GM12878 (cell line): Measurements from ENCODE around the gene DOK7. TPM values are rescaled to one million over a fixed set of nuclear protein-coding genes. Genes with fewer than 3 reads are reported as not detected.

ENCODE experiments used
- ATAC-seq: fragments of 200-7000 bp; cut with Tn5 transposase; 3 replicates; pipeline ENCODE4 v1.9.1; 2020; ENCODE audit warnings: mild to moderate bottlenecking, moderate library complexity
- BruUV-seq: library from RNA; stranded (reverse); fragments of 400-500 nt; replicated peaks from 2 replicates; lab custom pipeline; 2021; lab: Mats Ljungman, UMichigan
- CTCF ChIA-PET: fragments of 300-600 bp; sonication (Branson Sonifier 250); formaldehyde crosslinking; extraction: SDS; loops from one replicate; lab custom pipeline; 2021; ENCODE audit warnings: inconsistent platforms; lab: Yijun Ruan, JAX
- POLR2A ChIA-PET: fragments of 350-600 bp; formaldehyde crosslinking; extraction: SDS; loops from one replicate; lab custom pipeline; 2021; ENCODE audit warnings: inconsistent platforms; lab: Charles Lee
- RAD21 ChIA-PET: fragments of 300-600 bp; sonication (Branson Sonifier 250); formaldehyde crosslinking; loops from one replicate; lab custom pipeline; 2023; ENCODE audit warnings: antibody characterized with exemption; ENCODE audit not compliant: unreplicated experiment; lab: Charles Lee
- SMC1A ChIA-PET: fragments of 300-600 bp; sonication (Branson Sonifier 250); formaldehyde crosslinking; loops from one replicate; lab custom pipeline; 2023; ENCODE audit not compliant: unreplicated experiment, uncharacterized antibody; lab: Charles Lee
- DNase-seq: peaks from one replicate; pipeline ENCODE4 v3.0.0-alpha.2; 2011; ENCODE audit warnings: low read depth, low spot score
- FAIRE-seq: peaks from 3 replicates; lab custom pipeline; 2011; peaks lifted over from hg19 to GRCh38; lab: Jason Lieb, UNC
- H2AFZ ChIP-seq: 2 replicates; pipeline ENCODE4 v1.6.0; 2011; ENCODE audit warnings: low read depth, low read length, control low read depth; ENCODE audit not compliant: control insufficient read depth
- H3K27ac ChIP-seq: 2 replicates; pipeline ENCODE4 v1.5.1; 2011; ENCODE audit warnings: control low read depth; ENCODE audit not compliant: control insufficient read depth, insufficient read depth
- H3K27me3 ChIP-seq, 2 experiments: replicated peaks in 1 of 2; 2 replicates each; pipeline versions ENCODE4 v1.6.0 to v1.6.1; 2011; ENCODE audit warnings: low read length in 1 of 2; ENCODE audit not compliant: control insufficient read depth in 2 of 2, insufficient read depth in 2 of 2
- H3K36me3 ChIP-seq, 2 experiments: 2 replicates each; pipeline ENCODE4 v1.5.1; 2011; ENCODE audit warnings: low read length in 1 of 2; ENCODE audit not compliant: control insufficient read depth in 2 of 2, insufficient read depth in 2 of 2
- H3K4me1 ChIP-seq: 2 replicates; pipeline ENCODE4 v1.6.1; 2011; ENCODE audit warnings: mild to moderate bottlenecking, low read length, moderate library complexity, mixed read lengths; ENCODE audit not compliant: control insufficient read depth, insufficient read depth
- H3K4me2 ChIP-seq: 2 replicates; pipeline ENCODE4 v1.6.0; 2011; ENCODE audit warnings: control low read depth; ENCODE audit not compliant: control insufficient read depth, insufficient read depth
- H3K4me3 ChIP-seq: fragments of 200-600 bp; sonication (generic); 2 replicates; pipeline ENCODE4 v1.5.1; 2016
- H3K79me2 ChIP-seq: 2 replicates; pipeline ENCODE4 v1.6.0; 2011; ENCODE audit warnings: low read length; ENCODE audit not compliant: control insufficient read depth, insufficient read depth
- H3K9ac ChIP-seq: 2 replicates; pipeline ENCODE4 v1.8.0; 2011; ENCODE audit warnings: low read length, control low read depth, mixed read lengths; ENCODE audit not compliant: control insufficient read depth, insufficient read depth
- H3K9me3 ChIP-seq: replicated peaks from 3 replicates; pipeline ENCODE4 v1.5.1; 2011; ENCODE audit warnings: mild to moderate bottlenecking, low read length; ENCODE audit not compliant: control insufficient read depth, insufficient read depth
- H4K20me1 ChIP-seq: 2 replicates; pipeline ENCODE4 v1.6.0; 2011; ENCODE audit not compliant: control insufficient read depth, insufficient read depth
- ASH2L ChIP-seq: fragments of 300-600, 200-600 bp; sonication (generic); IDR thresholded peaks from 2 replicates; pipeline ENCODE4 v1.6.1; 2017; ENCODE audit warnings: low read depth, mild to moderate bottlenecking, borderline replicate concordance
- CREM ChIP-seq: IDR thresholded peaks from 2 replicates; pipeline ENCODE4 v1.6.1; 2014; ENCODE audit warnings: antibody characterized with exemption, low read depth
- CUX1 ChIP-seq: IDR thresholded peaks from 2 replicates; pipeline ENCODE4 v1.6.1; 2012; ENCODE audit warnings: improper control_type of control experiment, low read depth, low read length; ENCODE audit not compliant: insufficient replicate concordance
- EP300 ChIP-seq, 2 experiments: fragments of 150-350 bp in 1 of 2; IDR thresholded peaks; 2 replicates each; pipeline ENCODE4 v1.6.1; 2011 to 2012; ENCODE audit warnings: low read depth in 2 of 2, low read length in 2 of 2, borderline replicate concordance in 1 of 2, improper control_type of control experiment in 1 of 2, inconsistent platforms in 1 of 2; ENCODE audit not compliant: control insufficient read depth in 1 of 2
- FOXK2 ChIP-seq: fragments of 450-650 bp; IDR thresholded peaks from 2 replicates; pipeline ENCODE4 v1.6.1; 2017; ENCODE audit warnings: mild to moderate bottlenecking, moderate library complexity
- JUND ChIP-seq: IDR thresholded peaks from 2 replicates; pipeline ENCODE4 v1.6.1; 2012; ENCODE audit warnings: low read depth, mild to moderate bottlenecking, low read length, improper control_type of control experiment, moderate library complexity
- KDM1A ChIP-seq: fragments of 200-600 bp; sonication (generic); IDR thresholded peaks from 2 replicates; pipeline ENCODE4 v1.6.1; 2016; ENCODE audit warnings: borderline replicate concordance
- KLF5 ChIP-seq: fragments of 450-650 bp; IDR thresholded peaks from 2 replicates; pipeline ENCODE4 v1.6.1; 2014; ENCODE audit warnings: mild to moderate bottlenecking; ENCODE audit not compliant: partially characterized antibody
- MTA2 ChIP-seq: fragments of 450-650 bp; IDR thresholded peaks from 2 replicates; pipeline ENCODE4 v1.6.1; 2016; ENCODE audit warnings: low read depth, mild to moderate bottlenecking, moderate library complexity
- PAX5 ChIP-seq: IDR thresholded peaks from 2 replicates; pipeline ENCODE4 v1.6.1; 2011; ENCODE audit warnings: low read depth, low read length, borderline replicate concordance
- USF1 ChIP-seq: IDR thresholded peaks from 2 replicates; pipeline ENCODE4 v1.6.1; 2011; ENCODE audit warnings: borderline replicate concordance, low read depth, mild to moderate bottlenecking, moderate library complexity, mixed read lengths, low read length; ENCODE audit not compliant: insufficient read depth; ENCODE audit errors: extremely low read length
- ZSCAN29 ChIP-seq: fragments of 450-650 bp; IDR thresholded peaks from 2 replicates; pipeline ENCODE4 v1.6.1; 2017; ENCODE audit warnings: mild to moderate bottlenecking, moderate library complexity
- WGBS: methylation state at CpG from one replicate; pipeline ENCODE4 v1.1.6; 2016; ENCODE audit warnings: low lambda C conversion rate; ENCODE audit not compliant: insufficient replicate concordance, insufficient coverage; ENCODE audit errors: missing lambda C conversion rate; 5-methylcytosine and 5-hydroxymethylcytosine counted together
- in situ Hi-C: fragments of 300-500 bp; cut with MboI; formaldehyde crosslinking; loops from 9 replicates; pipeline ENCODE4 v1.14.3; 2018; ENCODE audit warnings: mixed read lengths
- intact Hi-C: fragments of 100-400 bp; cut with micrococcal nuclease; formaldehyde crosslinking; loops from one replicate; pipeline ENCODE4 v1.14.2; 2022; ENCODE audit not compliant: unreplicated experiment
- polyA plus RNA-seq, 11 experiments: library from polyadenylated mRNA; depleted of rRNA in 4 of 11; unstranded in 6 of 11; stranded (reverse) in 5 of 11; fragments of >200 nt; fragmentation: Nextera tagmentation in 4 of 11; fragmentation: Illumina TruSeq in 1 of 11; extraction: Ambion mirVana in 4 of 11; extraction: Trizol in 1 of 11; gene quantifications; 1 replicate in 1 of 11; 2 replicates in 10 of 11; pipeline versions ENCODE4 v1.2.1 to v1.2.3, GENCODE V29; 2011 to 2016; ENCODE audit warnings: inconsistent platforms in 2 of 11, missing spikeins in 2 of 11, low read depth in 1 of 11
- total RNA-seq, 4 experiments: library from RNA; depleted of rRNA in 3 of 4; stranded (reverse); fragments of >200 nt in 3 of 4; fragmentation: Illumina TruSeq in 1 of 4; extraction: Trizol in 1 of 4; gene quantifications; 2 replicates each; pipeline versions ENCODE4 v1.2.1 to v1.2.3, GENCODE V29; 2013 to 2021

The DOK7 gene
- total and polyA plus RNA-seq, 10 of the 15 experiments (the other 5 are each of a cell fraction or from before 2014, with no cell fraction given) = 0.04 to 0.46 (median 0.18) TPM; not detected in 4

GRCh38 chr4:3493720-3494461, 30.8 kb downstream of the DOK7 start (continued):
- no peak for TF ChIP-seq CUX1
- TF ChIP-seq KDM1A = no peak
- TF ChIP-seq MTA2 = no peak

DNA sequence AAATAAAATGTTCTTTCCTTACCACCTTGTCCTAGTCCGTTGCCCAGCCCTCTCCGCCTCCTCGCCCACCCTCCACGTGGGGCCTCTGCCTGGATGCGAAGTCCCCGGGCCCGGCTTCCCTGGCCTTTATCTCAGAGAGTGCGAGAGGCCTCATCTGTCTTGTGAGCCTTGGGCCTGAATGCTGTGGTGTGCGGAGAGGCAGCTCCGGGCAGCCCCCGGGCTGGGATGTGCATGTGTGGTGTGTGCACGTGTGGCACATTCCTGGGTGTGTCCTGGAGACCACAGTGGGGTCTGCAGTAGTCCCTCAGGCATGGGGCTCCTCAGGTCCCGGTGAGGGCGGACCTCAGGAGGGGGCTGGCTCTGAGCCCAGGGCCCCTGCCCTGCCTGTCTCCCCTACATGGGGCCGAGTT, 31.4 kb downstream of the DOK7 start:
- ATAC-seq (no peak), DNase-seq (no peak), FAIRE-seq (no peak)
- Histone ChIP-seq H3K4me1 (no peaks in the 10 kb centered on the region), H3K27me3 (no peaks in the 10 kb centered on the region; a peak in 1 of 4 replicates), H4K20me1 (no peaks in the 10 kb centered on the region), H3K9me3 (no peaks in the 10 kb centered on the region), H3K4me2 (no peak overlapping the region), H3K27ac (no peak overlapping the region), H2AFZ (no peak overlapping the region), H3K36me3 (no peaks in the 10 kb centered on the region), H3K9ac (no peak overlapping the region), H3K79me2 (no peaks in the 10 kb centered on the region), H3K4me3 (no peak overlapping the region)
- ChIA-PET CTCF (interaction anchor here (1.3 kb wide), 1 partner anchor 14 kb away, joined by 8 read pairs; no protein-coding TSS in a partner anchor), RAD21 (no interaction called here), SMC1A (no interaction called here), POLR2A (no interaction called here)
- intact Hi-C loops = no loop called here
- in situ Hi-C loops = no loop called here
- WGBS = 60% methylated on average over 13 of the region's 15 CpGs
- no TSS peak for BruUV-seq
- TF ChIP-seq CREM (no peak), JUND (no peak), PAX5 (no peak), ZSCAN29 (no peak), EP300 (IDR thresholded peaks at IDR 0.05; ENCODE audit: borderline replicate concordance in 1 of 2, control insufficient read depth in 1 of 2, low read depth in 2 of 2, low read length in 2 of 2) (no peak), USF1 (no peak), ASH2L (no peak), FOXK2 (no peak), KLF5 (no peak)
